Measurements from ENCODE around the gene CCND1.
"Not testable (repeated sequence)": the region's sequence is repeated elsewhere in the genome, so short reads cannot be mapped to it uniquely, and the experiment has no call there.

The CCND1 gene

DNA sequence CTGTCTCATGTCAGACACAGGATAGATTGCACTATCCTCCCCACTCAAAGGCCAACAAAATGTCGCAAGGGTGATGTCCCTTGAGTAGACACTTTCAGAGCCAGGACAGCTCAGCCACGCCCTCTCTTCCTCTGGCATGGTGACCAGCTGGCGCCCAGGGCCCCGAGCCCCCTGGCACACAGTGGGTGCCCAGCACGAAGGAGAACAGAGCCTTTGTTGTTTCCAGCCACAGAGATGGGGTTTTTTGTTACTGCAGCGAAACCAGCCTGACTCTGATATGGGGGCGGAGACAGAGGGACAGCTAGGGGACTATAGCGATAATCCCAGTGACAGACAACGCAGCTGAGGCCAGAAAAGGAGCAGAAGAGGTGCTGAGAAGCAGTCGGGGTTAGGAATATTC, 23.3 kb upstream of the CCND1 start:
- DNase-seq (ENCODE audit: low read depth) = no peak
- H3K4me3 ChIP-seq (ENCODE audit: control insufficient read depth, low read depth, low read length) = no peak overlapping the region
- TF ChIP-seq, protein P1, sequence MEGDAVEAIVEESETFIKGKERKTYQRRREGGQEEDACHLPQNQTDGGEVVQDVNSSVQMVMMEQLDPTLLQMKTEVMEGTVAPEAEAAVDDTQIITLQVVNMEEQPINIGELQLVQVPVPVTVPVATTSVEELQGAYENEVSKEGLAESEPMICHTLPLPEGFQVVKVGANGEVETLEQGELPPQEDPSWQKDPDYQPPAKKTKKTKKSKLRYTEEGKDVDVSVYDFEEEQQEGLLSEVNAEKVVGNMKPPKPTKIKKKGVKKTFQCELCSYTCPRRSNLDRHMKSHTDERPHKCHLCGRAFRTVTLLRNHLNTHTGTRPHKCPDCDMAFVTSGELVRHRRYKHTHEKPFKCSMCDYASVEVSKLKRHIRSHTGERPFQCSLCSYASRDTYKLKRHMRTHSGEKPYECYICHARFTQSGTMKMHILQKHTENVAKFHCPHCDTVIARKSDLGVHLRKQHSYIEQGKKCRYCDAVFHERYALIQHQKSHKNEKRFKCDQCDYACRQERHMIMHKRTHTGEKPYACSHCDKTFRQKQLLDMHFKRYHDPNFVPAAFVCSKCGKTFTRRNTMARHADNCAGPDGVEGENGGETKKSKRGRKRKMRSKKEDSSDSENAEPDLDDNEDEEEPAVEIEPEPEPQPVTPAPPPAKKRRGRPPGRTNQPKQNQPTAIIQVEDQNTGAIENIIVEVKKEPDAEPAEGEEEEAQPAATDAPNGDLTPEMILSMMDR (conservative IDR thresholded peaks at IDR 0.05; ENCODE audit: control insufficient read depth, insufficient read depth, low read depth, low read length) = no peak

DNA sequence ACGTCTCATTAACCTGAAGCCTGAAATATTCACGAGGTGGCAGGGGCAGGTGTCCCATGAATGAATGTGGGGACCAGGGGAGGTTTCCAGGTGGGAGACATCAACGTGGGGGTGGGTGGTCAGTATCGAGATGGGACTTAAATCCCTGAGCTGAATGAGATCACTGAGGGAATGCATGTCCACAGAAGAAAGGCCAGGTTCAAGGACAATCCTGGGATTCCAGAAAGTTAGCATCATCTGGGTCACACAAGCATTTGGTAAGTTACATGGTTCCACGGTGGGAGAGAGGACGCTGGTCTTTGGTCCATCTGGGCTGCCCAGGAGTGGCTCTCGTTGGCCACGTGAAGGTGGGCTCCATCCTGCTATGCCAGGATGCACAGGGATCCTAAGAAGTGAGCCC, 22.7 kb upstream of the CCND1 start:
- no peak for DNase-seq (ENCODE audit: low read depth)
- no peak overlapping the region for H3K4me3 ChIP-seq (ENCODE audit: control insufficient read depth, low read depth, low read length)
- TF ChIP-seq, protein P1 (conservative IDR thresholded peaks at IDR 0.05; ENCODE audit: control insufficient read depth, insufficient read depth, low read depth, low read length) = no peak

DNA sequence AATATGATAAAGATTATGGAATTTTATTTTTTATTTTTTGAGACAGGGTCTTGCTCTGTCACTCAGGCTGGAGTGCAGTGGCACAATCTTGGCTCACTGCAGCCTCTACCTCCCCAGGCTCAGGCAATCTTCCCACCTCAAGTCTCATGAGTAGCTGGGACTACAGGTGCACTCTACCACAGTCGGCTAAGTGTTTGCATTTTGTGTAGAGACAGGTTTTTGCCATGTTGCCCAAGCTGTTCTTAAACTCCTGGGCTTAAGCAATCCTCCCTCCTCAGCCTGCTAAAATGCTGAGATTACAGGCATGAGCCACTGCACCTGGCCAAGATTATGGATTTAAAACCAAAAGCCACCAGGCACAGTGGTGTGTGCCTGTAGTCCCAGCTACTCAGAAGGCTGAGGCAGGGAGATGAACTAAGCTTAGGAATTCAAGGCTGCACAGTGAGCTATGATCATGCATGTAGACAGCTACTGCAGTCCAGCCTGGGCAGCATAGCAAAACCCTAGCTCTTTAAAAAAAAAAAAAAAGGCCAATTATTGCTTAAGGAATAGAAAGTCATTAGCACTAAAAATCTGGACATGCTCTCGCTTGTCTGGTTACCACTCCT, 20.2 kb upstream of the CCND1 start:
- no peak overlapping the region for H3K4me3 ChIP-seq (ENCODE audit: control insufficient read depth, low read depth, low read length)
- DNase-seq (ENCODE audit: low read depth) = no peak
- TF ChIP-seq, protein P1 (conservative IDR thresholded peaks at IDR 0.05; ENCODE audit: control insufficient read depth, insufficient read depth, low read depth, low read length) = no peak

DNA sequence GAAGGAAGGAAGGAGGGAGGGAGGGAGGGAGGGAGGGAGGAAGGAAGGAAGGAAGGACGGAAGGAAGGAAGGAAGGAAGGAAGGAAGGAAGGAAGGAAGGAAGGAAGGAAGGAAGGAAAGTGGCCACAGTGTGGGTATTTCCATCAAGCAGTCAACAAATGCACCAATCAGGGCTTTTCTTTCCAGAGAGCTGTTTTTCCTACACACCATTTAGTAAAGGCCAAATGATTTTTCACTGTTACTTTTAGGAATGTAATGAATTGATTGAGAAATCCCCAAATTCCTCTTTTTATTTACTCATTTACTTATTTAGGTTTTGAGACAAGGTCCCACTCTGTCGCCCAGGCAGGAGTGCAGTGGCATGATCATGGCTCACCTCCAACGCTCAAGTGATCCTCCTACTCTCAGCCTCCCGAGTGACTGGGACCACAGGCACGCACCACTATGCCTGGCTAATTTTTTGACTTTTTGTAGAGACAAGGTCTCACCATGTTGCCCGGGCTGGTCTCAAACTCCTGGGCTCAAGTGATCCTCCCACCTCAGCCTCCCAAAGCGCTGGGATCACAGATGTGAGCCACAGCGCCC, 18.8 kb upstream of the CCND1 start:
- not testable (repeated sequence) for DNase-seq (ENCODE audit: low read depth); H3K4me3 ChIP-seq (ENCODE audit: control insufficient read depth, low read depth, low read length)

DNA sequence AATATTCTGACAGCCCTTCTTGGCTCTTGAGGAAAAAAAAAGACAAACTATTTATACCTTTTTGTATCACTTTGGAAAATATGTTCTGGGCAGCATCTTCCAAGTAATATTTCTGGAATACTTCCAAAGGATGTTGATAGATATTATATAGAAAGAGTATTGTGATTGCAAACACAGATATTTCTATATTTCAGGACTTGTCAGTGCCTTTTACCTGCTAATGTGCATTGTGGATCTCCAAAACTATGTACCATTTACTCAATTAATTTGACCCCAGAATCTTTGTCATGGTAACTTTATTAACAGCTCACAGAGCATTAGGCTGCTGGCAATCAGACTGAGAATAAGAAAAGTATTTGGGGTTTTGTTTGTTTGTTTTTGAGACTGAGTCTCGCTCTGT, 16.7 kb upstream of the CCND1 start:
- TF ChIP-seq, protein P1 (conservative IDR thresholded peaks at IDR 0.05; ENCODE audit: control insufficient read depth, insufficient read depth, low read depth, low read length) = no peak
- no peak for DNase-seq (ENCODE audit: low read depth)
- no peak overlapping the region for H3K4me3 ChIP-seq (ENCODE audit: control insufficient read depth, low read depth, low read length)

DNA sequence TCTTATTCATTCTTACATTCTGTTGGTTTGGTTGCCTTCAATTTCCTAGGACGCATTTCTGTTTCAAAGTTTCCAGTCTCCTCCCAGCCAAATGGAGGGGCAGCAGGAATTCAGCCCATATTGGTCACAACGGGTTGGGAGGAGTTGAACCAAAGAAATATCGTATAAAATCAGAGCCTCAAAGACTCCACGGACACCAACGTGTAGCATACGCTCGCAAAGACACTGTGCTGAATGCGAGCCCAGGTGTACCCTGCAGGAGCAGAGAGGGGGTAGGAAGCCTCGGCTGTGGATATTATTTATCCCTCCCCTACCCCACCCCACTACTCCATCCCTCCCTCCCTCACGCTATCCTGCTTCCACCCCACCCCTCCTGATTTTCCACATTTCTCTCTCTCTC, 15.5 kb upstream of the CCND1 start:
- DNase-seq (ENCODE audit: low read depth) = no peak
- no peak overlapping the region for H3K4me3 ChIP-seq (ENCODE audit: control insufficient read depth, low read depth, low read length)
- TF ChIP-seq, protein P1 (conservative IDR thresholded peaks at IDR 0.05; ENCODE audit: control insufficient read depth, insufficient read depth, low read depth, low read length) = no peak

DNA sequence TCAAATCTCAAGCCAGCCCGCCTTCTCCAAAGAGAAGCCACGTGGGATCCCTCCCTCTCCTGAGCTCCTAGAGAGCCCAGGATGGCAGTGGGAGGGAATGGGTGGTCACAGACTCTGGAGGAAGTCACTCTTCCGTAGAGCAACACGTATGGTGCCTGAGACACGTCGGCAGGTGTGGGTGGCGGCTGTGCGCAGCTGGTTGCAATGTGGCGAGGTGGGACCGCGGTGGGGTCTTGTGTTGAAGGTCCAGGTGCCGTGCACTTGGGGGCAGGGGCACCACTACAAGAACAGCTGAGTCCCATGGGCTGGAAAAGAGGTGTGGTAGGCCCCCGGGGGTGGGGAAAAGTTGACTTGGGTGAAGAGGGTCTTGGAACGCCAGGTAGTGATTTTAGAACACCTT, 13.4 kb upstream of the CCND1 start:
- H3K4me3 ChIP-seq (ENCODE audit: control insufficient read depth, low read depth, low read length) = no peak overlapping the region
- TF ChIP-seq, protein P1 (conservative IDR thresholded peaks at IDR 0.05; ENCODE audit: control insufficient read depth, insufficient read depth, low read depth, low read length) = no peak
- DNase-seq (ENCODE audit: low read depth) = no peak
